ENCODE results near the gene SFTPD. TPM values are rescaled to one million over a fixed set of nuclear protein-coding genes. Genes with fewer than 3 reads are reported as not detected.

The SFTPD gene
- total RNA-seq, 6 donors from 2014 or later: 339 to 906 (median 589) TPM

- Histone ChIP-seq H3K27me3 (no peaks in the 10 kb centered on the region), H3K36me3 (peaks cover 0 to 10% (median 5%) of the 10 kb centered on the region in 4 donors), H3K4me1 (peaks cover 3 to 24% (median 7%) of the 10 kb centered on the region in 4 donors), H3K9me3 (no peaks in the 10 kb centered on the region), H3K27ac (no peak overlapping the region), H3K4me3 (no peak overlapping the region)
- ATAC-seq (ENCODE audit: low FRiP score in 2 of 2): no peak
- 55 to 78% methylated on average over 3 of the region's 3 CpGs for WGBS, 2 donors
- TF ChIP-seq POLR2AphosphoS5 (IDR thresholded peaks at IDR 0.05) (no peak), EP300 (IDR thresholded peaks at IDR 0.05) (no peak), POLR2A (IDR thresholded peaks at IDR 0.05) (no peak), CTCF (IDR thresholded peaks at IDR 0.05) (no peak)
- DNase-seq: no peak
Measured at GRCh38 chr10:79933961-79934360, 14.9 kb downstream of the SFTPD start.

GRCh38 chr10:79932841-79933379 lies 16.0 kb downstream of the SFTPD start:
- Histone ChIP-seq H3K4me1 (peaks cover 3 to 25% (median 7%) of the 10 kb centered on the region in 4 donors), H3K27ac (no peak overlapping the region), H3K4me3 (no peak overlapping the region), H3K9me3 (no peaks in the 10 kb centered on the region), H3K36me3 (peaks cover 0 to 6% (median 3%) of the 10 kb centered on the region in 4 donors), H3K27me3 (no peaks in the 10 kb centered on the region)
- ATAC-seq (ENCODE audit: low FRiP score in 2 of 2) (peak; percentile 29 to 75), DNase-seq (peak in 1 of 2 donors; percentile 71)
- TF ChIP-seq EP300 (IDR thresholded peaks at IDR 0.05) (peak in 1 of 4 donors; percentile 48), POLR2A (IDR thresholded peaks at IDR 0.05) (no peak)
- WGBS, 2 donors: 66 to 71% methylated on average over 4 of the region's 4 CpGs

- H3K4me3 ChIP-seq: no peak overlapping the region
- H3K4me1 ChIP-seq: peaks cover 3 to 25% (median 7%) of the 10 kb centered on the region in 4 donors
- DNase-seq (no peak), ATAC-seq (ENCODE audit: low FRiP score in 2 of 2) (no peak)
- 49 to 64% methylated on average over 1 of the region's 1 CpG for WGBS, 2 donors
- H3K27me3 ChIP-seq: no peaks in the 10 kb centered on the region
- H3K36me3 ChIP-seq: peaks cover 0 to under 1% (median 0%) of the 10 kb centered on the region in 4 donors
- TF ChIP-seq POLR2A (IDR thresholded peaks at IDR 0.05): no peak
- no peak for TF ChIP-seq CTCF (IDR thresholded peaks at IDR 0.05)
- TF ChIP-seq EP300 (IDR thresholded peaks at IDR 0.05): no peak
- no peak for TF ChIP-seq POLR2AphosphoS5 (IDR thresholded peaks at IDR 0.05)
- no peaks in the 10 kb centered on the region for H3K9me3 ChIP-seq
- no peak overlapping the region for H3K27ac ChIP-seq
Measured at GRCh38 chr10:79932307-79932706, 16.6 kb downstream of the SFTPD start.

GRCh38 chr10:79930751-79931150 lies 18.2 kb downstream of the SFTPD start:
- no peak for DNase-seq
- no peak for ATAC-seq (ENCODE audit: low FRiP score in 2 of 2)
- no peaks in the 10 kb centered on the region for H3K9me3 ChIP-seq
- peaks cover 3 to 25% (median 7%) of the 10 kb centered on the region in 4 donors for H3K4me1 ChIP-seq
- 66 to 67% methylated on average over 2 of the region's 2 CpGs for WGBS, 2 donors
- TF ChIP-seq EP300 (IDR thresholded peaks at IDR 0.05) (no peak), CTCF (IDR thresholded peaks at IDR 0.05) (no peak), POLR2A (IDR thresholded peaks at IDR 0.05) (no peak), POLR2AphosphoS5 (IDR thresholded peaks at IDR 0.05) (no peak)
- no peaks in the 10 kb centered on the region for H3K27me3 ChIP-seq
- no peak overlapping the region for H3K27ac ChIP-seq
- H3K4me3 ChIP-seq: no peak overlapping the region
- H3K36me3 ChIP-seq: no peaks in the 10 kb centered on the region

GRCh38 chr10:79930267-79930666 lies 18.6 kb downstream of the SFTPD start:
- Histone ChIP-seq H3K9me3 (no peaks in the 10 kb centered on the region), H3K4me1 (peaks cover 3 to 25% (median 7%) of the 10 kb centered on the region in 4 donors), H3K36me3 (no peaks in the 10 kb centered on the region), H3K27ac (no peak overlapping the region), H3K27me3 (no peaks in the 10 kb centered on the region), H3K4me3 (no peak overlapping the region)
- DNase-seq (no peak), ATAC-seq (ENCODE audit: low FRiP score in 2 of 2) (no peak)
- WGBS, 2 donors: 57 to 67% methylated on average over 2 to 4 of the region's 4 CpGs
- TF ChIP-seq EP300 (IDR thresholded peaks at IDR 0.05) (no peak), CTCF (IDR thresholded peaks at IDR 0.05) (no peak)

Measured in upper lobe of left lung (tissue), 6 donors.